Globus pallidus (tissue), 1 donor: ENCODE measurements around the gene TPO.

Experiments
- DNase-seq: peaks from one replicate; pipeline ENCODE4 v3.0.0-alpha.2; 2015; ENCODE audit warnings: low spot score

The TPO gene

GRCh38 chr2:1584051-1584531 is 170.8 kb downstream of the TPO start:
- no peak for DNase-seq

- DNase-seq, result no peak
These were observed 171.6 kb downstream of the TPO start for GRCh38 chr2:1584691-1585485.

DNA sequence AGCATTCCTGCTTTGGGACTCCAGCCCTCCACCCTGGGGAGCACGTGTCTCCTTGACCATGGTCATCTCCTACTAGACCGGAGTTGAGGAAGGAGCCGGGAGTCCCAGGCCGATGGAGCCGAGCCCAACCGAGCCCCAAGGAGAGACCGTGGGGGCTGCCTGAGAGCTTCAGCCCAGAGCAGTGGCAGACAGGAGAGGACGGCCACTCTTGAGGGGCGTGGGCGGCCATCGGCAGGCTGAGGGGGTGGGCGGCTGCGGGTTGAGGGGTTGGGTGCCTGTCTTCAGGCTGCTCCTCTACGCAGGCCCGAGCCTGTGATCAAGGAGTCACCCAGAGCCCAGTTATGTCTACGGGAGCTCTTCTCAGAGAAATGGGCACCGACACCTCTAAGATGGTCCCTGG is 172.4 kb downstream of the TPO start:
- no peak for DNase-seq

DNA sequence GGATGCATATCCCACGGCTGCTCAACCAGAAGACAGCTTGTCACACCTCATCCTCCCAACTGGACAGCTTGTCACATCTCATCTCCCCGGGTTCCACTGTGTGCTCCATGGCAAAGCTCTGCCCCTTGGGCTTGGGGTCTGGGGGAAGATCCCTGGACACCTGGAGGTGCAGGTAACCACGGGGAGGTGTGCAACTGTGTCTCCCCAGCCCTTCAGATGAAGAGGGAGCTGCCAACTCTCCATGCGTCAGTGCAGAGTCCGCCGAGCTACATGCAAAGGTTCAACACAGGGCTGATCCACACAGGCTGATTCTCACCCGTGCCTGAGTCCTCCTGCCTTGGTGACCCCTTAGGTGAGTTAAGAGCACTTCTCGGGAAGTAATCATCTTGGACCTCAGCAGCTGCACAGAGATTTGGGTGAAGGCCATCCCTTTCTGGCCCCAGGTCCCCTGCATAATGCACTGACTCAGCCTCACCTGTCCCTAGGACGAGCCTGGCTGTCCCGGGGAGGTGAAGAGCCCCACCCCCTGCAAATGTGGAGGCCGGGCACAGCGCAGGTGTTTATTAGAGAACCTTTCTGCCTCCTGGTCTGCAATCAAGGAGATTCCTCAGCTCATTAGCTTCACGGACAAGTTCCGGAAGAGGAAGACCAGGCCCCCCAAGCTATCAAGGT is 173.1 kb downstream of the TPO start:
- DNase-seq, result no peak

GRCh38 chr2:1586923-1587840 is 173.9 kb downstream of the TPO start:
- DNase-seq, result no peak

DNA sequence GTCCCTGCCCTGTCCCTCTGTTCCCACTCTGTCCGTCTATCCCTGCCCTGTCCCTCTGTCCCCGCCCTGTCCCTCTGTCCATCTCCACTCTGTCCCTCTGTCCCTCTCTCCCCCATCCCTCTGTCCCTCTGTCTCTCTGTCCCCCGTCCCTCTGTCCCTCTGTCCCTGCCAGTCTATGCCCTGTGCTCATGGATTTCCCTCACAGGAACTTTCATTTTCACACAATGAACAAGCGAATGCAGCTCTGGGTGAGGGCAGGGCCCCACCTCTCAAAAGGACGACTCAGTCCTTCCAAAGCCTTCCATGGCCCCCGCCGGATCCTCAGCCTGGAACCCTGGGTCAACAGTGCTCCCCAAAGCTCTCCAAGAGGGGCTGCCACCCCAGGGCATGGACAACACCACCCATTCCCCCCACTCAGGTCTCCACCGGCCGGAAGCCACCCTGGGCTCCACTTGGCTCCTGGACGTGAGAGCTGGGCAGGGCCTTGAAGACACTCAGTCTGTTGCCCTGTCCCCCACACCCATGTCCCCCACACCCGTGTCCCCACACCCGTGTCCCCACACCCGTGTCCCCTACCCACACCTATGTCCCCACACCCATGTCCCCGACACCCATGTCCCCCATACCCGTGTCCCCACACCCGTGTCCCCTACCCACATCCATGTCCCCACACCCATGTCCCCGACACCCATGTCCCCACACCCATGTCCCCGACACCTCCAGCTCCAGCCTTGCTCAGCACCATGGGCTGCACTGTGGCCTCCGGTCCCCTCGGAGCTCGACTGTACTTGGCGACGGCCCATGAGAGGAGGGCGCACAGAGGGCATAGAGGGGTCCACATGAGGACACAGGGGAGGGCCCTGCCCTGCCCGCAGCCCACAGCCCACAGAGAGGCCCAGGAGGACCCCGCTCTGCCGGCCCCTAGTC is 175.1 kb downstream of the TPO start:
- no peak for DNase-seq

DNA sequence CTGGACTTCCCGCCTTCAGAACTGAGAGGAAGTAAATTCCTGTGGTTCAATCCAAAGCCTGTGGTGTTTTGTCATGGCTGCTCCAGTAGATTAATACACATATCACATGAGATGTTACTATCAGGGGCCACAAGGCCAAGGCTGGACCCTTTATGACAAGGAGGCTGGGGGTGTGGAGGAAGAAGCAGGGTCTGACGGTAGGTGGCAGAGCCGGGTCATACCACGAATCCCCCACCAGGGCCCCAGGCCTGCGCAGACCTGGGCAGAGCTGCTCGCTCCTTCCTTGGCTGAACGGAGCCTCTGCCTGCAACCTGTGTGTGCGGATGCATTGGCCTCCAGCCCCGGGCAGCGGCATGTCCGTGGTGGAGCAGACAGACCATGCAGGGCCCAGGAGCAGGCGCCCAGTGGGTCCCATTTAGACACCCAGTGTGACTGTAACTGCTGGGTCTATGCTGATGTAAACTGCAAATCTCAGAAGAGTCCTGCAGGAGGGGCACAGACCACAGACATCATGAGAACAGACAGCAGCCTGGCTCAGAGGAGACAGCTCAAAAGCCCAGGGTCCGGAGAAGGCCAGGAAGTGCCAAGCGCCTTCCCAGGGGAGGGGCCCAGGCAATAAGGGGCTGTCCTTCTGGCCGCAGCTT is 175.8 kb downstream of the TPO start:
- DNase-seq, result no peak

DNA sequence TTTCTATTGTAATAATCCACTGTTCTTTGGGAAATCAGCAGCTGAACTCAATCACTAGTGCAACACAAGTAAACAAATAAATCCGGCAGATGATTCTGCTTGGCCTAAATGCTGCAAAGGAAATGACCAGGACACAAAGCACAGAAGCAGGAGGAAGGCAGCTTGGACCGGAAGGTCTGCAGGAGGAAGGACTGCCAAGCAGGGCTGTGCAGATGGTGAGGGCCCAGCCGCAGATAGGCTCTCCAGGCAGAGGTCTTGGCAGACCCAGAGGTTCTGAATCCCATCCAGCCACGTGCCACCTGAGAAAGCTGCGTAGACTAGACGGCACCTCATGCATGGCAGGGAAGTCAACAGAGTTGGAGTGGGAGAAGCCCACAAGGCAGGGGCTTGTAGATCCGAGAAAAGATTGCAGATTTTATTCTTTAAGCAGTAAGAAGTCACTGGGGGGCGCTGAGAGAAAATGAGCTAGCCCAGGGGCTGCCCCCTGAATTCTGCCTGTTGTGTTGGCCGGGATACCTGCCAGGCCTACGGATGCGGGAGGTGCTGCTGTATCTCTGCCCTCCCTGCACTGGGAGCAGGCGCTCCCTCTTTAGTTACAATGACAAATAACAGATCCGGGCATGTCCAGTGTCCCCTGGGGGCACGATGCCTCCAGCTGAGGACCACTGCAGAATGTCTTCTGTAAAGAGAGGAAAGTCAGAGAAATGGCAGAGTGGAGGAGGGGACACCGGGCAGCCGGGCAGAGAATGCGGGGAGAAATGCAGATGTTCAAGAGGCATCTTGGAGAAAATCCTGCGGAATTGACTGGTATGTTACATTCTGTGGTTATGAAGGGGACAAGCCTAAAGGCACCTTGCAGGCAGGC is 177.6 kb downstream of the TPO start:
- no peak for DNase-seq

DNA sequence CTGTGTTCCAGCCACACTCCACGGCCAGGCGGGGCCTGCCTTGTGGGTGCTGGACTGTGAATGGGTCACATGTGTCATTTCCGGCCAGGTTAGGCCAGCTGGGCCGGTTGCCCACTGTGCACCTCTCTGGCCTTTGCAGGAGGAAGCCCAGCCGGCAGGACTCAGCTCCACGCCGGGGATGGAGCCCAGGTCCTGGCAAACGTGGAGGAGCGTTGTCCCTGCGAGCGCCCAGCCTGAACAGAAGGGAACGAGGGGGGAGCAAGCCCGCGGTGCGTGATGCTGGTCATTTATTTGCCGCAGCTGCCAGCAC is 178.2 kb downstream of the TPO start:
- DNase-seq, result no peak
